IgD-negative memory B cell (primary cell): ENCODE data around the gene PDIA5. TPM values are rescaled to one million over a fixed set of nuclear protein-coding genes. Genes with fewer than 3 reads are reported as not detected.

Experiments
- H3K27ac Mint-ChIP-seq, 3 donors: one replicate each; pipeline ENCODE4 v1.8.0; 2020 to 2022; ENCODE audit warnings: mild to moderate bottlenecking in 3 of 3, mixed read lengths in 3 of 3, moderate library complexity in 1 of 3
- H3K27me3 Mint-ChIP-seq: one replicate; pipeline ENCODE4 v1.8.0; 2021; ENCODE audit warnings: mixed read lengths
- H3K36me3 Mint-ChIP-seq: one replicate; pipeline ENCODE4 v1.8.0; 2020; ENCODE audit warnings: mild to moderate bottlenecking, mixed read lengths
- H3K4me1 Mint-ChIP-seq, 3 donors: one replicate each; pipeline ENCODE4 v1.8.0; 2020 to 2022; ENCODE audit warnings: mixed read lengths in 3 of 3, mild to moderate bottlenecking in 1 of 3
- H3K4me3 Mint-ChIP-seq, 4 donors: one replicate each; pipeline ENCODE4 v1.8.0; 2020 to 2022; ENCODE audit warnings: mild to moderate bottlenecking in 4 of 4, mixed read lengths in 4 of 4, moderate library complexity in 3 of 4
- H3K9me3 Mint-ChIP-seq, 3 donors: one replicate each; pipeline ENCODE4 v1.8.0; 2020 to 2021; ENCODE audit warnings: mixed read lengths in 3 of 3, mild to moderate bottlenecking in 1 of 3
- polyA plus RNA-seq: library from polyadenylated mRNA; unstranded; fragments of 300-500 nt; fragmentation: Illumina TruSeq; gene quantifications from one replicate; pipeline ENCODE4 v1.2.3, GENCODE V29; 2021

The PDIA5 gene
- 4.2 TPM for polyA plus RNA-seq

DNA sequence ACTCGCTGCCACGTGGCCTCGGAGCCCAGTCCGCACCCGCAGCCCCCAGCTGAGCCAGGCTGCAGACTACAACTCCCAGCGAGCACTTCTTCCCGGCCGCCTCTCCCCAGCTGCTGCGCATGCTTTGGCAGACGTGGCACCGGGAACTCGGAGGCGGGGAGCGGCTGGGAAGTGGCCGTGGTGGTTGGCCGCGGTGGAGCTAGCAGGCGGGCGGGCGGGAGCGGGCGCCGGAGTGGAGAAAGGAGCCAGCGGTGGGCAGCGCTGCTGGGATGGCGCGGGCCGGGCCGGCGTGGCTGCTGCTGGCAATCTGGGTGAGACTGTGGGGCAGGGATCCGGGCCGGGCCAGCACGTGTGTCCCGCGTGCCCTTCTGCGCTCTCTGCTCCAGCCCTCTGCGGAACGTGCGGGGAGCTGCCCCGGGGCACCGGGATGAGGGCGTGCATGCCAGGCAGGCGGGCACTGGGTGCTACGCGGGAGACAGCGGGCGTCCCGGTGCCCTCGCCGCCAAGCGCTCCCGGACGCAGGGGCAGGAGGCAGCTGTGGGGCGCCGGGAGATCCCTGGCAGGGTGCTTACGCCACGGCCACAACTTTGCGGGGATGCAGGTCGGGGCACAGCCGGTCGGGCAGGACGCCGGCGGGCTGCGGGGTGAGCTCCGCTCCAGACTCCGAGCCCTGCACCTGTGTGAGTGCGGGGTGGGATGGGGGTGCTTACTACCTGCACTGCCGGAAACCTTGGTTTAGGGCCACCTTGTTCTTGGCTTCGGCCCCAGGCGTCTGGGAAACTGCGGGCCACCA, at the start of gene PDIA5:
Gene PDIA5, plus strand, starts transcription at position 130 of the 793 bp plus-strand sequence. Its CDS starts 140 bp downstream, at position 270.
- peaks cover 0 to 7% (median 7%) of the 10 kb centered on the region in 3 donors for H3K4me1 Mint-ChIP-seq
- H3K27ac Mint-ChIP-seq: peak within 1 kb of the TSS in 1 of 3 donors; percentile 52
- peaks cover 3% of the 10 kb centered on the region for H3K27me3 Mint-ChIP-seq
- no peaks in the 10 kb centered on the region for H3K36me3 Mint-ChIP-seq
- H3K4me3 Mint-ChIP-seq: peak within 1 kb of the TSS; percentile 86 to 92 (median 90)
- H3K9me3 Mint-ChIP-seq: no peaks in the 10 kb centered on the region

DNA sequence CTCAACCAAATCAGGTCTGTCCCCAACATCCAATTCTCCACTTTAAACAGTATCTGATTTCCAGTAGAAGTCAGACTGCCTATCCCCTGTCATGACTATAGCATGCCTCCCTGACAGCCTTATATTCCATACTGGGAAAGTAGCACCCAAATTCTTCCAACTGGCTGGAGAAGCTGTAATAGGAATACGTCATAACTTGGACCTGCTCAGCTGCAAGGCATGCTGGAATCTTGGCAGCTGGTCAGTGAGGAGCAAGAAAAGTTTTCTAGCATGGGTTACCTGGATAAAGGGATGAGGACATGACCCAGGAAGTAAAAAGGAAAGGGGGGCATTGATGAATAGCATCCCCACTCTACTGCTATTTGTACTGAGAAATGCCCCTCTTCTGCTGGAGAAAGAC, 48.1 kb upstream of the PDIA5 start:
- Mint-ChIP-seq H3K9me3 (no peaks in the 10 kb centered on the region), H3K27me3 (peaks cover 26% of the 10 kb centered on the region), H3K36me3 (no peaks in the 10 kb centered on the region), H3K4me1 (no peaks in the 10 kb centered on the region), H3K27ac (no peak overlapping the region), H3K4me3 (no peak overlapping the region)

DNA sequence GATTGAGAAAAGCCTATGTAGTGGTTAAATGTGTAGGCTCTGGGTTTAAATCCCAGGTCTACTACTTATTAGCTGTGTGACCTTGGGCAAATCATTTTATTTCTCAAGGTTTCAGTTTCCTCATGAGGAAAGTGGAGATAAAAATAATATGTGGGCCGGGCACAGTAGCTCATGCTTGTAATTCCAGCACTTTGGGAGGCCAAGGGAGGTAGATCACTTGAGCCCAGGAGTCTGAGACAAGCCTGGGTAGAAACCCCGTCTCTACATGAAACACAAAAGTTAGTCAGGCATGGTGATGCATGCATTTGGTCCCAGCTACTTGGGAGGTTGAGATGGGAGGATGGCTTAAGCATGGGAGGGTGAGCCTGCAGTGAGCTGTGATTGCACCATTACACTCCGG, 47.7 kb upstream of the PDIA5 start:
- Mint-ChIP-seq H3K27ac (no peak overlapping the region), H3K4me3 (no peak overlapping the region)

DNA sequence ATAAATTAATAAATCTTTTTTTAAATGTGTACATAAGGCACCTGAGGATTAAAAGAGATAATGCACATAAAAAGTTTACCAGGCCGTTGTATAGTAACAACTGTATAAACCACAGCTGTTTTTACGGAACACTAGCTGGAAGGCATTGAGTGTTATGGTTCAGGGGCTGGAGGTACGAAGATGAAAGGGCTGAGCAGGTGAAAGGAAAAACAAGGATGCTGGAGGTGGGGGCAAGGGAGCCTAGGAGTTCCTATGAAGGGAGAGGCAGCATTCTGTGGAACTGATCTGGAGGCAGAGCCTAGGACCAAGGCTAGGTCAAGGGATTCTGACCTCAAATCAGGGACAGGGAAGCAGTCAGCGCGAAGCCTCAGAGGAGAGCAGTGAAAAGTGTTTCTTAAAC, 47.2 kb upstream of the PDIA5 start:
- Mint-ChIP-seq H3K27me3 (peaks cover 35% of the 10 kb centered on the region), H3K9me3 (peaks cover 0 to 2% (median 0%) of the 10 kb centered on the region in 3 donors), H3K36me3 (no peaks in the 10 kb centered on the region), H3K4me3 (no peak overlapping the region), H3K4me1 (no peaks in the 10 kb centered on the region), H3K27ac (no peak overlapping the region)

More for the DNA sequence above, 47.7 kb upstream of the PDIA5 start:
- Mint-ChIP-seq H3K27me3 (peaks cover 31% of the 10 kb centered on the region), H3K4me1 (no peaks in the 10 kb centered on the region), H3K9me3 (no peaks in the 10 kb centered on the region), H3K36me3 (no peaks in the 10 kb centered on the region)

DNA sequence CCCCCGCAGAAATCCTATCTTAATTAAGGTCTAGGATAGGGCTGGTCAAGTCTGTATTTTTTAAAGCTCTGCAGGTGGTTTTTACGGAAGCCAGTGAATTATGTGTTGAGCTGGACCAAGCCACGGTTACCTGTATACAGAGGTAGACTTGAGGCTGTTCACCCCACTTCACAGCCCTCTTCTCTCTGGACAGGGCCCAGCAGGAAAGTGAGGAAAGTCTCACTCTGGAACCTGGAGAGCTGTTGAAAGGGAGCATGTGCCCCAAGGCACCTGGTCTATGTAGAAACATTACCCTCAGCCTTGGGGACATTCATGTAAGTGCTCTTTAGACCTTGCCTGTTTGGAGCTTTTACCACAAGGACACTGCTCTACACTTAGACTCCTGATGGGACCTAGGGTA, 46.1 kb upstream of the PDIA5 start:
- Mint-ChIP-seq H3K27me3 (peaks cover 40% of the 10 kb centered on the region), H3K36me3 (no peaks in the 10 kb centered on the region), H3K4me1 (peaks cover 0 to under 1% (median under 1%) of the 10 kb centered on the region in 3 donors), H3K4me3 (no peak overlapping the region), H3K9me3 (peaks cover 0 to 2% (median 0%) of the 10 kb centered on the region in 3 donors), H3K27ac (no peak overlapping the region)

DNA sequence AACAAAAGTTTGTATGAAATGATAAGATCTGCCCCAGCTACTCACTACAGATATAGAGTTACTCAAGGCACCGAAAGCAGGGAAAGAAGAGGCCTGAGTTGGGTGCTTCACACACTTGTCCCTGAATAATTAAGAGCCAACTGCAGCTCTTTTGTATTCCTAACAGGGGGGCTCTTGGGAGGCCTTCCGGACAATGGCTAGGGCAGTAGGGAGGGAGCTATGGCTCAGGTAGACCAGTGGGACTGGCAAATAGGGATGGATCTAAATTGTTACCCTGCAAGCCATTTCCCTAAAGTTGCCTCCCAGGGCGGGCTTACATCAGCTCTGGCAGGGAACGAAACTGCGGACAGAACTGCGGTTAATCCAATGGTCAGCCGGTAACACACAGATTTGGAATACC, 45.4 kb upstream of the PDIA5 start:
- peaks cover 0 to 4% (median 3%) of the 10 kb centered on the region in 3 donors for H3K4me1 Mint-ChIP-seq
- H3K4me3 Mint-ChIP-seq: no peak overlapping the region
- H3K36me3 Mint-ChIP-seq: no peaks in the 10 kb centered on the region
- H3K27ac Mint-ChIP-seq: no peak overlapping the region
- H3K9me3 Mint-ChIP-seq: peaks cover 0 to 2% (median 0%) of the 10 kb centered on the region in 3 donors
- H3K27me3 Mint-ChIP-seq: peaks cover 45% of the 10 kb centered on the region

DNA sequence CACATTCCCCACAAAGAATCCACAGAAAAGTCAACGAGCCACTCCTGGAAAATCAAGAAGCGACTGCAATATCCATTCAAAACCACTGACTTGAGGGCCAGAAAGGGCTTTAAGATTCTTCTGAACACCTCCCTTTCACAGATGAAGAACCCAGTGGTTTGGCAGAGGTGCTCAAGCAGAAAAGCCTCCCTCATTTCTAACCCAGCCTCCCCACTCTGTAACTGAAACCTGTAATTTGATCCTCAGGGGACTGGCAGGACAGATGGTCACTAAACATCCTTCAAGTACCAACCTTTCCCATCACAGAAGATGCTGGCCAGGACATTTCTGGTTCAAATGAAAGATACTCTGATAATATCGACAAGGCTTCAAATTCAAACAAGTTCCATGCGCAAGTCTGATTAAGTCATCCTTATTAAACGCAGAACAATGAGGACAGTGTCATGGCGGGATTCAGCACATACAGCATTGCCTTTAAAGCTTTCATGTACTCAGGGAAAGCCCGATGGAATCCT, 44.8 kb upstream of the PDIA5 start:
- peaks cover 0 to 6% (median 4%) of the 10 kb centered on the region in 3 donors for H3K4me1 Mint-ChIP-seq
- H3K4me3 Mint-ChIP-seq: no peak overlapping the region
- peaks cover 0 to 2% (median 0%) of the 10 kb centered on the region in 3 donors for H3K9me3 Mint-ChIP-seq
- no peak overlapping the region for H3K27ac Mint-ChIP-seq
- H3K27me3 Mint-ChIP-seq: peaks cover 47% of the 10 kb centered on the region
- H3K36me3 Mint-ChIP-seq: no peaks in the 10 kb centered on the region

DNA sequence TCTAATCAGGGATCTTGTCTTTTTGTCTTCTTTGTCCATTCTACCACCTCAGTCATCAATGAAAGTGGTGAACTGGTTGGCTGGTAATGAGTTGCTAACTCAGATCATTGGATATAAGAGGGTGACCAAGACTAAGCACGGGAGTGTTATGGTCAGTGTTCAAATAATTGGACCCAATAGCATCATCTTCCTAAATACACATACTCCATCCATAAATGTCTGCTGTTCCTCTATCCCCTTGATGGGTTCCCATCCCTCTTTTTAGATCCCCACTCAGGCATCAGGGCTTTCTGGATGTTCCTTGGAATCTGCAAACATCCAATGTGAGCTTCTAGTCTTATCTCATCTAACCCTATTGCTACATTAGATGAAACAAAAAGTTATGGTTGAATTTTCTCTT, 42.8 kb upstream of the PDIA5 start:
- Mint-ChIP-seq H3K4me1 (peaks cover 4 to 13% (median 10%) of the 10 kb centered on the region in 3 donors), H3K4me3 (no peak overlapping the region), H3K27ac (no peak overlapping the region), H3K9me3 (peaks cover 0 to 2% (median 2%) of the 10 kb centered on the region in 3 donors), H3K36me3 (no peaks in the 10 kb centered on the region), H3K27me3 (peaks cover 50% of the 10 kb centered on the region)

DNA sequence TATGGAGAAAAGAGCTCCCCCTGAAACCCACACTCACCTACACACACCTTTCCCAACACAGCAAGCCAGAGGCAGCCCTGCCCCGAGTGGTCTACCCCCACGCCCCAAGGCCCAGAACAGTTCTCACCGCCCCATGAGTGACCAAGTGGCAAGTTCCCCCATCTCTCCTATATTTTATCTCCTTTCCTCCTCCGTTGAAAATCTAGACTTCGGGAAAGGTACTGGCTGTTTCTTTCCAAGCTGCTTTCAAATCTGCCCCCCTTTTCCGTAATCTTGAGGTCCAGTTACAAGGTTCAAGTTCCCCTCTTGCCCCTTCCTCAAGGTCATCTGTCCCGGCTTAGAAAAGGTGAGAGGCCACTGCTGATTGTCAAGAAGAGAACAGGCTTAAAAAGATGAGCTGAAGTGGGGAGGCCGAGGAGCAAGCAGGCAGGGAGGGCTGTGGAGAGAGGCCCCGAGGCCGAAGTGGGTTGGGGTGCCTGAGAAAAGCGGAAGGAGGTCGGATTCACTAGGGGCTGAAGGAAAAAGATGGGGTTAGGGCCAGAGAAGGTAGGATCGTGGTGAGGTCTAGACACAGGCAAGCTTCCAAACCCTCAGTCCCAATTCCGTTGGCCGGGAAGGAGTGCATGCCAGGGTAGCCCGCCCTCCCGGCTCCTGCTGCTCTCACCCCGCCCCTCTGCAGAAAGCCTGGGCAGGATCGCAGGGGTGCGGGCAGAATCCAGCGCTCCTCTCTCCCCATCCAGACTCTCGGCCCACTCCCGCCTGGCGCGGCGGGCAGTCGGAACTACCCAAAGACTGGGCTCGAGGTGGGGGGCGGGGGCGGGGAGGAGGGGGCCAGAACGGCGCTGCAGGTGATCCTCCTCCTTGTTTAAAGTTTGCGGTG, 40.9 kb upstream of the PDIA5 start:
- Mint-ChIP-seq H3K4me3 (peak overlapping the region; percentile 15 to 92 (median 74)), H3K27ac (peak overlapping the region in 1 of 3 donors; percentile 5), H3K9me3 (peaks cover 0 to 2% (median 2%) of the 10 kb centered on the region in 3 donors), H3K4me1 (peaks cover 4 to 13% (median 10%) of the 10 kb centered on the region in 3 donors), H3K27me3 (peaks cover 49% of the 10 kb centered on the region), H3K36me3 (no peaks in the 10 kb centered on the region)

DNA sequence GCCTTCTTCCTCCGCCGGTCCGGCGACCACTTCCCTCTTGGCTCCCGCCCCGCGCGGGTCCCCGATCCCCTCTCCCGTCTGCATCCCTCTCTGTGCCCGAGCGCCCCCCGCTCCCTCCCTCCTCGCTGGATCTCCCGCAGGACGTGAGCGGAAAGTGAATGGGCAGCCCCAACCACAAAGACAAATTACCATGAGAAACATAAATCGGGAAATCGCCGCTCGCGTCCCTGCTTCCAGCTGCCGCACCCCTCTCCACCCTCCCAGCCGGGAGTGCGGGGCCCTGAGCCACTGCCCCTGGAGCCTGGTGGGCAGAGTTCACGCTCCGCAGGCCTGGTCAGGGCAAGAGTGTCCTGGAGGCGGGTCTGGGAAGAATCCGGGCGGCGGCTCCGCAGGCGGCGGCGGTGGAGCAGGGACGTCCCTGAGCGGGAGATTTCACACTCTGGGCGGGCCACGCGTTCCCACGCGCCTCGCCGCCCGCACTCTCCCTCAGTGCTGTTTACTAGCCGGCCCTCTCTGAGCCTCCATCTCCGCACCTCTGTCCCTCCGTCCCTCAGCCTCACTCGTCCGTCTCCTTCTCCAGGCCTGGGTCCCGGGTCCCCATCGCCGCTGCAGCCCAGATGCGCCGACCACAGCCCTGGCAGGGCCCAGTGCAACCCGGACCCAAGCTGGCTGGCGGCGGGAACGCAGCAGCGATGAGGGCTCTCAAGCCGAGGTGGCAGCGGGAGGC, 40.1 kb upstream of the PDIA5 start:
- H3K27ac Mint-ChIP-seq: no peak overlapping the region
- peaks cover 40% of the 10 kb centered on the region for H3K27me3 Mint-ChIP-seq
- peak overlapping the region; percentile 22 to 92 (median 80) for H3K4me3 Mint-ChIP-seq
- peaks cover 4 to 13% (median 10%) of the 10 kb centered on the region in 3 donors for H3K4me1 Mint-ChIP-seq
- no peaks in the 10 kb centered on the region for H3K36me3 Mint-ChIP-seq
- H3K9me3 Mint-ChIP-seq: peaks cover 0 to 2% (median 2%) of the 10 kb centered on the region in 3 donors

DNA sequence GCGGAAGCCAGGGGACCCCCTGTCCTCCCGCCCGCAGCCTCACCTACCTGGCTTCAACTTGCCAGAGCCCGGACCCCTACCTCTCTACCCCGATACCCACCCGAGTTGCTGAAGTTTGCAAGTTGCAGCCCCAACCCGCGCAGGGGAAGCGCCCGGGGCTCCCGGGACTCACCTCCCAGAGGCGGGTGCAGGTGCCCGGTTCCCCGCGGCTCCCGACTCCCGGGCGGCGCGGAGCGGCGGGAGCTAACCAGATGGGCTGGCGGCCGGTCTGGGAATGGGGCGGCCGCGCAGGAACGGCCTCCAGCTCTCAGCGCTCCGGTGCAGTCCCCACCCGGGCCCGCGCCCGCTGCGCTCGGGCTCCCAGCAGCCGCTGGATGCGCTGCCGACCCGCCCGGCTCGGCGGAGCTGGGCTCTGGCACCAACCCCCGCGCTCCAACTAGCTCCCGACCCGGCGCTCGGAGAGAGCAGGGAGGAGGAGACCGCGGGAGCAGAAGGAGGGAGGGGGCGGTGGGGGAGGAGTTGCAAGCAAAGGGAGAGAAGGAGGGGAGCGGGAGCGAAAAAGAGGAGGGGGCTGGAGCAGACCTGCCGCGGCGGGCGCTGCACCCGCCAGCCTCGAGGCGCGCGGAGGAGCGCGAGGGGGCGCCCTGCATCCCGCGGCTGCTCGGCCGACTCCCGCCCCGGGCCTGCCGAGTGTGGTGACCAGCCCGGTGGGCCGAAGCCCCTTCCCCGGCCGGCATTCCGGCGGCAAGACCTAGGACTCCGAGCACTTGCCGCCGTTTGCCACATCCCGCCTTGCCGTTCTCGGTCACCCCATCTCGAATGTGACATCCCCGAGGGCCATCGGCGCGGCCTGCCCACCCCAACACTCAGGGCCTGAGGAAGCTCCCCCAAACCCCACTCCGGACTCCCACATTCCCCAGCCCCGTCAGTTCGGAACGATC, 39.3 kb upstream of the PDIA5 start, which contains the start of gene SEMA5B:
Gene SEMA5B, minus strand, starts transcription at position 472 of the 941 bp plus-strand sequence. CDS start 66,500 bp downstream, outside the sequence.
- Mint-ChIP-seq H3K27ac (peak within 1 kb of the TSS in 1 of 3 donors; percentile 64), H3K36me3 (no peaks in the 10 kb centered on the region), H3K4me1 (peaks cover 4 to 13% (median 10%) of the 10 kb centered on the region in 3 donors), H3K27me3 (peaks cover 35% of the 10 kb centered on the region), H3K4me3 (peak within 1 kb of the TSS; percentile 66 to 93 (median 88)), H3K9me3 (peaks cover 0 to 2% (median 2%) of the 10 kb centered on the region in 3 donors)

DNA sequence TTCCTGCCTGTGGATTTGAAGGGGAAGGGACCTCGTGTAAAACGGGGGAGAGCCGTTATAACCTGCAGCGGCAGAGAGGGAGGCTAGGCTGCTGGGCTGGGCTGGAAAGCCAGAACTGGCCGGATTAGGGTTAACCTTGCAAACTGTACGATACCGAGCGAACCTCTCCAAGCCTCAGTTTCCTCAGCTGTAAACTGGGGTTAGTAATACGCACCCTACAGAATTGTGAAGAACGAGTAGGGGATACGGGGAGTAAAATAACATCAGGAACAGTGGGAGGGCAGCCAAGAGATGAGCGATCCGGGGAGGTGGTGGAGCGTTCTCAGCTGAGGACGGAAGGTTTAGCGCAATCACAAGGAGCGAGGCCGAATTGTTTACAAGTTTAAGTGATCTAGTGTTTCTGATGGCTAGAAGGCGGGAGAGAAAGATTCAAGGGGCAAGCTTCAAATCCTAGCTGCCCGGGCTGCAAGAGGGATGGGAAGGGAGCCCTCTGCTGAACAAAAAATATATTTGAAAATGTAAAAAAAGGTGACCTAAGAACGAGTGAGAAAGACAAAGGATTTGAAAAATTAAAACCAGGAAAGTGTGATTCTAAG, 38.5 kb upstream of the PDIA5 start:
- Mint-ChIP-seq H3K36me3 (no peaks in the 10 kb centered on the region), H3K27ac (peak overlapping the region in 1 of 3 donors; percentile 64), H3K4me3 (peak overlapping the region; percentile 66 to 93 (median 87)), H3K4me1 (peaks cover 4 to 13% (median 10%) of the 10 kb centered on the region in 3 donors), H3K9me3 (peaks cover 0 to 2% (median 2%) of the 10 kb centered on the region in 3 donors), H3K27me3 (peaks cover 37% of the 10 kb centered on the region)

DNA sequence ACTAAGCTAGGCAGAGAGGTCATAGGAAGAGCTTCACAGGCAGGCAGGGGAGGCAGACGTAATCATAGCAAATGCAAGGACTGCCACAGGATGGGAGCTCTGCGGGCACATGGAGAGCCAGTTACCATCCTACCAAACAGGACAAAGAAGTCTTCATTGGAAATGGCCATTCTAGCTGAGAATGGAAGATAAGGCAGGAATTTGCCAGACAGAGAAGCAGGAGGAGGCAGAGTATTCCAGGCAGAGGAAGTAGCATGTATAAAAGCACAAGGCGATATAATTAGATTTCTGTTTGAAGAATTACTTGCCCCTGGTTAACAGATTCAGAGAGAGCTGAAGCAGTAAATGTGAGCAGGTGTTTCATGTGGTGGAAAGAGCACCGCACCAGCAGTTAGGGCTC, 35.8 kb upstream of the PDIA5 start:
- Mint-ChIP-seq H3K36me3 (peaks cover 1% of the 10 kb centered on the region), H3K27ac (no peak overlapping the region), H3K4me3 (no peak overlapping the region), H3K4me1 (peaks cover 4 to 10% (median 7%) of the 10 kb centered on the region in 3 donors), H3K9me3 (peaks cover 0 to 2% (median 0%) of the 10 kb centered on the region in 3 donors), H3K27me3 (peaks cover 33% of the 10 kb centered on the region)
